NT2/D1 (cell line): ENCODE data around the gene FAM171A1.
"Not testable (repeated sequence)": the region's sequence is repeated elsewhere in the genome, so short reads cannot be mapped to it uniquely, and the experiment has no call there.

Experiments
- DNase-seq: peaks from one replicate; pipeline ENCODE4 v3.0.0-alpha.2; 2011; ENCODE audit warnings: low read depth, low spot score
- H3K27me3 ChIP-seq: 2 replicates; pipeline ENCODE4 v1.6.0; 2011; ENCODE audit warnings: mild to moderate bottlenecking; ENCODE audit not compliant: insufficient read length, insufficient read depth
- H3K36me3 ChIP-seq: 2 replicates; pipeline ENCODE4 v1.6.1; 2011; ENCODE audit warnings: mild to moderate bottlenecking, low read length, mixed read lengths; ENCODE audit not compliant: insufficient read depth, insufficient read length
- H3K4me1 ChIP-seq: 2 replicates; pipeline ENCODE4 v1.5.1; 2011; ENCODE audit not compliant: insufficient read depth, insufficient read length
- H3K4me3 ChIP-seq: 2 replicates; pipeline ENCODE4 v1.5.1; 2011; ENCODE audit warnings: low read depth; ENCODE audit not compliant: insufficient read length
- H3K9ac ChIP-seq: 2 replicates; pipeline ENCODE4 v1.6.0; 2011; ENCODE audit warnings: low read depth; ENCODE audit not compliant: insufficient read length
- H3K9me3 ChIP-seq: 2 replicates; pipeline ENCODE4 v1.5.1; 2011; ENCODE audit warnings: mild to moderate bottlenecking, low read length; ENCODE audit not compliant: insufficient read depth
- SUZ12 ChIP-seq: IDR thresholded peaks from 2 replicates; pipeline ENCODE4 v1.6.1; 2011; ENCODE audit not compliant: insufficient read length, insufficient read depth; ENCODE audit errors: extremely low read depth
- YY1 ChIP-seq: IDR thresholded peaks from 2 replicates; pipeline ENCODE4 v1.6.1; 2011; ENCODE audit not compliant: insufficient read length, insufficient read depth
- ZNF274 ChIP-seq: IDR thresholded peaks from 2 replicates; pipeline ENCODE4 v1.6.1; 2011; ENCODE audit warnings: mild to moderate bottlenecking, low read depth, low read length

Gene FAM171A1

DNA sequence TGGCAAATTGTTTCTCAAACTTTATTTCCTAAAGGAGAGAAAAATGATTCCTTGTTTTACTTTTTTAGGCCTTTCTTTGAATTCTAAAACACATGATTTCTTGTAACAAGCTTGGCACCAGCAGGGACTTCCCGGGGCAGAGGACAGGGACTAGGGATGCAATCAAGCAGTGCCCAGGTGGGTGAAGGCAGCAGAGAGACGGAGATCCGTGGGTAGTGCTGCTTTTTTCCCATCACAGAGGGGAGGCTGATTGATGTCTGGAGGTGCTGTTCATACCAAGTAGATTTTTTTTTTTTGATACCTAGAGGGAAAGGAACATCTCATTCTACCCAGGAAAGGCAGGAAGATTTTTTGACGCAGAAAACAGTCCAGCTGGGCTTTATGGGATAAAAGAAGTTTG is 91.9 kb downstream of the FAM171A1 start:
- no peaks in the 10 kb centered on the region for H3K27me3 ChIP-seq
- TF ChIP-seq SUZ12 = no peak
- TF ChIP-seq YY1 = no peak
- H3K4me3 ChIP-seq = no peak overlapping the region
- no peak for DNase-seq
- H3K9me3 ChIP-seq = no peaks in the 10 kb centered on the region
- H3K4me1 ChIP-seq = no peaks in the 10 kb centered on the region
- H3K36me3 ChIP-seq = peaks cover 69% of the 10 kb centered on the region
- H3K9ac ChIP-seq = no peak overlapping the region

GRCh38 chr10:15278786-15279185 is 92.3 kb downstream of the FAM171A1 start:
- no peak for TF ChIP-seq SUZ12
- no peak for TF ChIP-seq ZNF274
- no peak for TF ChIP-seq YY1
- peaks cover 64% of the 10 kb centered on the region for H3K36me3 ChIP-seq
- no peaks in the 10 kb centered on the region for H3K27me3 ChIP-seq

GRCh38 chr10:15276039-15276438 is 95.0 kb downstream of the FAM171A1 start:
- not testable (repeated sequence) for H3K4me1 ChIP-seq, H3K4me3 ChIP-seq, H3K9me3 ChIP-seq, H3K9ac ChIP-seq, DNase-seq, H3K27me3 ChIP-seq
- H3K36me3 ChIP-seq = peaks cover 41% of the 10 kb centered on the region

More at GRCh38 chr10:15278786-15279185, 92.3 kb downstream of the FAM171A1 start:
- Histone ChIP-seq H3K9me3 (no peaks in the 10 kb centered on the region), H3K9ac (no peak overlapping the region), H3K4me3 (no peak overlapping the region), H3K4me1 (no peaks in the 10 kb centered on the region)
- DNase-seq = no peak

GRCh38 chr10:15269838-15270237 is 101.3 kb downstream of the FAM171A1 start:
- peaks cover 15% of the 10 kb centered on the region for H3K9me3 ChIP-seq
- H3K36me3 ChIP-seq = peaks cover 32% of the 10 kb centered on the region
- not testable (repeated sequence) for H3K27me3 ChIP-seq, DNase-seq, H3K9ac ChIP-seq, H3K4me1 ChIP-seq, H3K4me3 ChIP-seq

- Histone ChIP-seq H3K27me3 (no peaks in the 10 kb centered on the region), H3K4me3 (no peak overlapping the region), H3K9me3 (peaks cover 15% of the 10 kb centered on the region), H3K36me3 (peaks cover 32% of the 10 kb centered on the region), H3K4me1 (no peaks in the 10 kb centered on the region), H3K9ac (no peak overlapping the region)
- no peak for DNase-seq
- no peak for TF ChIP-seq SUZ12
- no peak for TF ChIP-seq YY1
These were observed 103.6 kb downstream of the FAM171A1 start for GRCh38 chr10:15267496-15267895.

- no peak overlapping the region for H3K9ac ChIP-seq
- no peak for DNase-seq
- H3K27me3 ChIP-seq = no peaks in the 10 kb centered on the region
- H3K4me1 ChIP-seq = peaks cover 3% of the 10 kb centered on the region
- no peak overlapping the region for H3K4me3 ChIP-seq
- TF ChIP-seq YY1 = no peak
- TF ChIP-seq ZNF274 = no peak
- no peak for TF ChIP-seq SUZ12
- H3K36me3 ChIP-seq = peaks cover 38% of the 10 kb centered on the region
- H3K9me3 ChIP-seq = peaks cover 15% of the 10 kb centered on the region
These were observed 105.0 kb downstream of the FAM171A1 start for GRCh38 chr10:15266117-15266516.

DNA sequence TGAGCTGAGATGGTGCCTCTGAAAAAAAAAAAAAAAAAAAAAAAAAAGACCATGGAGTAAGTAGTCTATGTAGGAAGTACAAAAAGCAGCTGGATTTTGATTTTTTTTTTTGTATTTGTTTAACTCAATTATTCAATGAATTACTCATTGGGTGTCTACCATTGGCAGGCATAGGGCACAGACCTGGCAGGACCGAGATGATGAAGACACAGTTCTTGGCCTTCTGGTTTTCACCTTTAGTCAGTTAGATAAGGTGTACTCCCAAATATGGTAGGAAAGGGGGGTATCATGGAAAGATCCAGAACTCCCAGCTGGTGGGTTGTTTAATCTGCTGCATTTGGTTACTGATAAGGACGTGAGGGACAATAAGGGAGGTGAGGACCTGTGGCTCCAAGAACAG is 105.5 kb downstream of the FAM171A1 start:
- DNase-seq = no peak
- TF ChIP-seq SUZ12 = no peak
- Histone ChIP-seq H3K4me3 (no peak overlapping the region), H3K4me1 (peaks cover 3% of the 10 kb centered on the region), H3K9ac (no peak overlapping the region), H3K9me3 (peaks cover 14% of the 10 kb centered on the region), H3K27me3 (no peaks in the 10 kb centered on the region), H3K36me3 (peaks cover 40% of the 10 kb centered on the region)

DNA sequence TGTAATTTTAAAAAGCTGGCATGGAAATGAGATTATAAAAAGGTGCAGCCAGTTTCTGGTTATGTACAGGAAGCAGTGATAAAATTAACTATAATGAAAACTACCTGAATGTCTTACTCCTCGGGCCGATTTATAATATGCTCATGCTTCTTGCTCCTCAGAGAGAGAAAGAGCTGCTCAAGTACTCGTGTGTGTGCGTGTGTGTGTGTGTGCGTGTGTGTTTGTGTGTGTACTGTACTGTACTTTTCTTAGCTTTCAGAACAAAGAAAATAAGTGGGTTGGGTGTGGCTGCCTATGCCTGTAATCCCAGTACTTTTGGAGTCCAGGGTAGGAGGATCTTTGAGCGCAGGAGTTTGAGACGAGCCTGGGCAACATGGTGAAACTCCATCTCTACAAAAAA is 106.0 kb downstream of the FAM171A1 start:
- Histone ChIP-seq H3K9ac (no peak overlapping the region), H3K4me1 (peaks cover 3% of the 10 kb centered on the region), H3K27me3 (no peaks in the 10 kb centered on the region), H3K36me3 (peaks cover 45% of the 10 kb centered on the region), H3K4me3 (no peak overlapping the region), H3K9me3 (peaks cover 9% of the 10 kb centered on the region)
- no peak for TF ChIP-seq YY1
- no peak for TF ChIP-seq ZNF274
- TF ChIP-seq SUZ12 = no peak
- no peak for DNase-seq
